Breast epithelium (tissue), 4 donors: ENCODE measurements around the gene RGL1. TPM values are rescaled to one million over a fixed set of nuclear protein-coding genes. Genes with fewer than 3 reads are reported as not detected.

Experiments used
- DNase-seq, 2 donors: peaks; one replicate each; pipeline ENCODE4 v3.0.0-alpha.2; 2019; ENCODE audit warnings: low spot score in 2 of 2
- H3K27ac ChIP-seq, 2 donors: fragments of 200-600 bp; sonication (generic) in 1 of 2; one replicate each; pipeline ENCODE4 v1.5.1; 2016 to 2019; ENCODE audit warnings: mild to moderate bottlenecking in 1 of 2
- H3K27me3 ChIP-seq, 2 donors: fragments of 200-600 bp; sonication (generic) in 1 of 2; one replicate each; pipeline versions ENCODE4 v1.5.1 to v1.6.0; 2017 to 2019; ENCODE audit warnings: control low read depth in 1 of 2, mild to moderate bottlenecking in 1 of 2
- H3K36me3 ChIP-seq: fragments of 200-600 bp; one replicate; pipeline ENCODE4 v1.5.1; 2019
- H3K4me1 ChIP-seq, 2 donors: fragments of 200-600 bp; sonication (generic); one replicate each; pipeline ENCODE4 v1.5.1; 2016 to 2019; ENCODE audit warnings: control low read depth in 1 of 2
- H3K4me3 ChIP-seq, 3 donors: fragments of 200-600 bp; sonication (generic); 1 replicate in 2 of 3; 2 replicates in 1 of 3; pipeline ENCODE4 v1.5.1; 2016 to 2019; ENCODE audit warnings: mild to moderate bottlenecking in 3 of 3, moderate library complexity in 2 of 3
- H3K9me3 ChIP-seq, 2 donors: fragments of 200-600 bp; sonication (generic) in 1 of 2; one replicate each; pipeline ENCODE4 v1.5.1; 2016 to 2019; ENCODE audit warnings: control low read depth in 1 of 2
- CTCF ChIP-seq, 3 donors: fragments of 450-650 bp; IDR thresholded peaks; one replicate each; pipeline ENCODE4 v1.5.1; 2016 to 2017; ENCODE audit warnings: antibody characterized with exemption in 3 of 3, mild to moderate bottlenecking in 3 of 3, moderate library complexity in 3 of 3
- POLR2A ChIP-seq: fragments of 450-650 bp; IDR thresholded peaks from one replicate; pipeline ENCODE4 v1.6.1; 2016; ENCODE audit warnings: antibody characterized with exemption, mild to moderate bottlenecking, moderate library complexity
- POLR2AphosphoS5 ChIP-seq, 3 donors: sonication (generic); formaldehyde crosslinking; IDR thresholded peaks; one replicate each; pipeline ENCODE4 v1.6.1; 2017; ENCODE audit warnings: antibody characterized with exemption in 3 of 3
- intact Hi-C: fragments of 100-400 bp; cut with DNase I; formaldehyde crosslinking; loops from one replicate; pipeline ENCODE4 v1.15.1; 2023; ENCODE audit warnings: low total_unique reads
- total RNA-seq, 3 donors: library from RNA; depleted of rRNA; stranded (reverse); fragments of >200 nt; gene quantifications; one replicate each; pipeline ENCODE4 v1.1.0, GENCODE V29; 2016

Gene RGL1
- total RNA-seq, 3 donors from 2014 or later: 24.9 to 70.2 (median 26.8) TPM

DNA sequence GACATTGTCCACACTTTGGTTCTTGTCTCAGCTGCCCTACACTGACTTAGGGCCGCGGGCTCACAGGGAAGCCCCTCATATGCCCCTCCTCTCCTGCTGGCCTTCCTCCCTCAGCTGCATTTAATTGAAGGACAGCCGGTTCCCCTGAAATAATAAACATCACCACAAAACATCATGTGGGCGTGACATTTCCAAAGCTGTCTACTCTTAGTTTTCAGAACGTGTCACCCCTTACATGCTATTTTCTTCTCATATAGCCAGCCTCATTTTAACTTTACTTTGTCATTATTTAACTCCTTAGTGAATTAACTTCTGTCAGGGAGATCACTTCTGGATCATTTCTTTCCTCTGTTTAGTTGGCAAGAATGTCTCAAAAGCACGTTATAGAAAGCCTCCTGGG is 129.4 kb downstream of the RGL1 start:
- H3K4me3 ChIP-seq: no peak overlapping the region
- TF ChIP-seq CTCF (IDR thresholded peaks at IDR 0.05) (no peak), POLR2AphosphoS5 (IDR thresholded peaks at IDR 0.05) (no peak), POLR2A (no peak)
- no peaks in the 10 kb centered on the region for H3K27me3 ChIP-seq
- H3K36me3 ChIP-seq: no peaks in the 10 kb centered on the region
- no peaks in the 10 kb centered on the region for H3K9me3 ChIP-seq
- DNase-seq: no peak
- peaks cover 0 to 5% of the 10 kb centered on the region in 2 donors for H3K4me1 ChIP-seq
- no peak overlapping the region for H3K27ac ChIP-seq
- intact Hi-C loops: no loop called here

DNA sequence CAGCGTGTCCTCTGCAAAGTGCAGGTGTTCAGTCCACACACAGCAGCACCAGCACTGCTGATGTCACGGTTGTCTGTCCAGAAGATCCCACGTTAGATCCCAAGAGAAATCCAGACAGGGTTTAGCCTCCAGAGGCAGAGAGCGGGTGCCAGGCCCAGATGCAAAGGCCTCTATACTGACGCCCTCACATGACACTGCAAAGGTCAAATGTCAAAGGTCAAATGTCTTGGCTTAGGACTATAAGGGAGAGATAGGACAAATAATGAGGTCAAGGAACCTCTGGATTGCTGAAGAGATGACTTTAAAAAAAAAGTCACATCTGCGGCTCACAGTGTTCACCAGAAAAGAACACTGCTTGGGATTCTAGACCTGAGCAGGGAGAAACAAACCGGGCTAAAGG is 131.1 kb downstream of the RGL1 start:
- intact Hi-C loops: no loop called here

DNA sequence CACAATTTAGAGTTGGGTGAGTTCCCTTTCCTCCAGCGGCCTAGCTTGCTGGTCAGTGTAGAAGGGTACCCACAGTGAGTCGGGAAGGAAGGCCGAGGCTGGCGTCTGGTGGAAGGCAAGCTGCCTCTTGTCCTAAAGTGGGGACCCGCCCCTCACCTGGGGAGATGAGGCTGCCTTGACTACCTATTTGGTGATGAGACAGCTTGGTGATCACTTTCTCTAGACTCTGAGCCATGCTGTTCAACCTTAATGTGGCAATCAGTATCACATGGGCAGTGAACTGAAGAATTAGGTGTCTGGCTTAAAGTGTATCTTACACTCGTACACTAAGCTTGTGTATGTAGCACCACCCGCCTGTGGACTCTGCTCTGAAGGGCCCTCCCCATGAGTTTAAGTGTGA is 131.9 kb downstream of the RGL1 start:
- Histone ChIP-seq H3K9me3 (no peaks in the 10 kb centered on the region), H3K27ac (no peak overlapping the region), H3K4me3 (no peak overlapping the region), H3K36me3 (no peaks in the 10 kb centered on the region), H3K27me3 (no peaks in the 10 kb centered on the region), H3K4me1 (peaks cover 0 to 5% of the 10 kb centered on the region in 2 donors)
- no peak for DNase-seq
- no peak for TF ChIP-seq POLR2A
- TF ChIP-seq POLR2AphosphoS5 (IDR thresholded peaks at IDR 0.05): no peak
- TF ChIP-seq CTCF (IDR thresholded peaks at IDR 0.05): no peak
- intact Hi-C loops: no loop called here

More for the DNA sequence above, 131.1 kb downstream of the RGL1 start:
- Histone ChIP-seq H3K27ac (no peak overlapping the region), H3K4me3 (no peak overlapping the region), H3K27me3 (no peaks in the 10 kb centered on the region), H3K36me3 (no peaks in the 10 kb centered on the region), H3K9me3 (no peaks in the 10 kb centered on the region), H3K4me1 (peaks cover 0 to 5% of the 10 kb centered on the region in 2 donors)
- no peak for DNase-seq
- no peak for TF ChIP-seq CTCF (IDR thresholded peaks at IDR 0.05)
- TF ChIP-seq POLR2A: no peak
- TF ChIP-seq POLR2AphosphoS5 (IDR thresholded peaks at IDR 0.05): no peak

DNA sequence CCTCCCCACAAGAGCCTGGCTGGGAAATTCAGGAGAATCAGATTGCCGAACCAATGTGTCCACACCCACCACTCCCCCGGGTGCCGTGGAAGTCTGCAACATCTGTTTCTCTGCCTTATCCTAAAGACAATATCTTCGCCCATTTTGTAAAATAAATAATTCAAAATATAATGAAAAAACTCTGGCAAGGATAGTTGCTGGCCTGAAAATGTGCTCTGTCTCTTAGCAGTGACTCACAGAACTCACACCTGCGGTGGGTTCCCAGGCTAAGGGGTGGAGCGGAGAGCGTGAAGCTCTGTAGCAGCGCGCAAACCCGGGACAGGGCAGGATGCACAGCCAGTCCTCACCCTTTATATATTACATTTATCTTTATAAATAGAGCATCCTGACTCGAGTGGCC is 132.7 kb downstream of the RGL1 start:
- intact Hi-C loops: no loop called here
- Histone ChIP-seq H3K9me3 (no peaks in the 10 kb centered on the region), H3K36me3 (no peaks in the 10 kb centered on the region), H3K4me1 (no peaks in the 10 kb centered on the region), H3K27me3 (no peaks in the 10 kb centered on the region), H3K27ac (no peak overlapping the region), H3K4me3 (no peak overlapping the region)
- TF ChIP-seq POLR2A (no peak), CTCF (IDR thresholded peaks at IDR 0.05) (no peak), POLR2AphosphoS5 (IDR thresholded peaks at IDR 0.05) (no peak)
- DNase-seq: no peak

DNA sequence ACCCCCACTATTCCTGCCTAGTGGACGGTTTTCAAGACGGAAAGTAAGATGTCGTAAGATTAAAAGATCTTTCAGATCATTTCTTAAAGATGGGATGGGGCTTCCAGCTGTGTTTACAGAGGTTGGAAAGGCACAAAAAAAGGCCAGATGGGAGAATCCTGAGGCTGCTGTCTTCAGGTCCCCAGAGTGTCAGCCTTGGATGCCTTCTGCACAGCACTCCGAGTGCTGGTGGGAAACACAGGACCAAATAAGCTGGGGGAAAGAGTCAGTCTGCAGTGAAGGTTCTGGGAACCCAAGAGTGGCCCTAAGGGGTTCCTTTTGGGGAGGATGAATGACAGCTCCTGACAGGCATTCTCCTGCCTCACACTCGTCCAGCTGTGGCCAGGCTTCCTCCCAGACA is 136.1 kb downstream of the RGL1 start:
- Histone ChIP-seq H3K36me3 (no peaks in the 10 kb centered on the region), H3K9me3 (no peaks in the 10 kb centered on the region), H3K4me1 (no peaks in the 10 kb centered on the region), H3K27me3 (no peaks in the 10 kb centered on the region), H3K27ac (no peak overlapping the region), H3K4me3 (no peak overlapping the region)
- TF ChIP-seq POLR2A (no peak), POLR2AphosphoS5 (IDR thresholded peaks at IDR 0.05) (no peak), CTCF (IDR thresholded peaks at IDR 0.05) (no peak)
- intact Hi-C loops: no loop called here
- DNase-seq: no peak
